NCI-H146 (cell line): ENCODE results near the gene PANX2.
"Not testable (repeated sequence)": the region's sequence is repeated elsewhere in the genome, so short reads cannot be mapped to it uniquely, and the experiment has no call there.

Experiments
- DNase-seq: peaks from one replicate; lab custom pipeline; 2025; lab: John Stamatoyannopoulos, UW

Gene PANX2

GRCh38 chr22:50147258-50148165 lies 23.0 kb upstream of the PANX2 start:
- DNase-seq: not testable (repeated sequence)

- DNase-seq: no peak
Observed at GRCh38 chr22:50148166-50148500, 22.4 kb upstream of the PANX2 start.

- DNase-seq: peak; percentile 66
Observed at GRCh38 chr22:50148991-50149721, 21.4 kb upstream of the PANX2 start.

GRCh38 chr22:50150161-50151129 lies 20.1 kb upstream of the PANX2 start:
- no peak for DNase-seq

GRCh38 chr22:50151571-50152537 lies 18.7 kb upstream of the PANX2 start:
- DNase-seq: no peak

- DNase-seq: no peak
Observed at GRCh38 chr22:50153056-50153755, 17.3 kb upstream of the PANX2 start.

GRCh38 chr22:50153756-50154140 lies 16.8 kb upstream of the PANX2 start:
- DNase-seq: no peak

- no peak for DNase-seq
Observed at GRCh38 chr22:50157709-50158375, 12.7 kb upstream of the PANX2 start.

GRCh38 chr22:50160947-50161346 lies 9.6 kb upstream of the PANX2 start:
- DNase-seq: no peak

- no peak for DNase-seq
Observed at GRCh38 chr22:50161508-50162390, 8.8 kb upstream of the PANX2 start.

- no peak for DNase-seq
Observed at GRCh38 chr22:50162391-50162956, 8.1 kb upstream of the PANX2 start.

- no peak for DNase-seq
Observed at GRCh38 chr22:50165436-50166123, 5.0 kb upstream of the PANX2 start.

- DNase-seq: no peak
Observed at GRCh38 chr22:50167689-50168489, 2.6 kb upstream of the PANX2 start.

GRCh38 chr22:50168490-50169180 lies 1.9 kb upstream of the PANX2 start:
- DNase-seq: not testable (repeated sequence)

- no peak for DNase-seq
Observed at GRCh38 chr22:50169181-50169759, 1.3 kb upstream of the PANX2 start.

- peak; percentile 49 for DNase-seq
Observed at GRCh38 chr22:50169774-50170341, 673 bp upstream of the PANX2 start.
